GM23248 (cell line): ENCODE data around the gene EVA1B.

Experiments
- EZH2 ChIP-seq: fragments of 200-600 bp; sonication (generic); IDR thresholded peaks from 2 replicates; pipeline ENCODE4 v1.6.1; 2018; ENCODE audit warnings: antibody characterized with exemption, mild to moderate bottlenecking; ENCODE audit not compliant: insufficient read depth, poor library complexity, severe bottlenecking
- EZH2phosphoT487 ChIP-seq: fragments of 200-600 bp; sonication (generic); IDR thresholded peaks from 2 replicates; pipeline ENCODE4 v1.6.1; 2018; ENCODE audit warnings: antibody characterized with exemption, moderate library complexity, mild to moderate bottlenecking, low read depth; ENCODE audit not compliant: insufficient read depth

DNA sequence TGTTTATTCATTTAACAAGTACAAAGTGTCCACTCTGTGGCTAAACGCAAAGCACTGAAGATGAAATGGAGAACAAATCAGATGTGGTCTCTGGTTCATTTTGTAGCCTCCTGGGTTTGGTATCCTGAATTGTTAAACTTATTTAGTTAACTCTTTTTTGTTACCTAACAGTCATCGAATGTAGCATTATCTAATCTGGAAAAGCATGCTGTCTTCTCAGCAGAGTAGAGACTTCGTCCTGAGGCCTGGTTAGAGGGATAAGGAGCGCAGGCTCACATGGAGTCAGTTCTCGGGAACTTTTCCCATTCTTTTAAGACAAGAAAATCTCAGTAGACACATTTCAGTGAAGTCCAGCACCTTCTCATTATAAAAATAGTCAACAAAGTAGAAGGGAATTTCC, 50.4 kb downstream of the EVA1B start:
- TF ChIP-seq EZH2phosphoT487: no peak
- TF ChIP-seq EZH2: no peak
